IMR-90 (cell line): Measurements from ENCODE around the gene RANBP9. TPM values are rescaled to one million over a fixed set of nuclear protein-coding genes. Genes with fewer than 3 reads are reported as not detected.

ENCODE experiments used
- ATAC-seq: fragments of 200-7000 bp; cut with Tn5 transposase; 2 replicates; pipeline ENCODE4 v1.9.1; 2020; ENCODE audit warnings: low read depth, mild to moderate bottlenecking, moderate library complexity
- BruUV-seq: library from RNA; stranded (reverse); fragments of 400-500 nt; replicated peaks from 2 replicates; lab custom pipeline; 2021; lab: Mats Ljungman, UMichigan
- CTCF ChIA-PET: fragments of 300-600 bp; formaldehyde crosslinking; extraction: SDS; loops from one replicate; lab custom pipeline; 2021; ENCODE audit warnings: antibody characterized with exemption; lab: Yijun Ruan, JAX
- POLR2A ChIA-PET: fragments of 300-600 bp; sonication (Branson Sonifier 250); formaldehyde crosslinking; loops from one replicate; lab custom pipeline; 2022; ENCODE audit warnings: antibody characterized with exemption; ENCODE audit not compliant: unreplicated experiment; lab: Charles Lee
- DNase-seq: peaks from one replicate; pipeline ENCODE4 v3.0.0; 2013
- H2AFZ ChIP-seq: replicated peaks from 2 replicates; pipeline ENCODE3; 2013; ENCODE audit warnings: low read length, mild to moderate bottlenecking; ENCODE audit not compliant: poor library complexity
- H2AK5ac ChIP-seq: 2 replicates; pipeline ENCODE4 v1.6.1; 2013; ENCODE audit warnings: low read depth, low read length, inconsistent platforms
- H2AK9ac ChIP-seq: replicated peaks from 2 replicates; pipeline ENCODE3; 2013; ENCODE audit warnings: mild to moderate bottlenecking, low read depth, low read length, moderate library complexity; ENCODE audit not compliant: poor library complexity
- H2BK120ac ChIP-seq: 2 replicates; pipeline ENCODE4 v1.6.1; 2013; ENCODE audit warnings: low read depth, low read length, inconsistent platforms
- H2BK15ac ChIP-seq: 3 replicates; pipeline ENCODE4 v1.6.1; 2013; ENCODE audit warnings: low read depth, low read length, inconsistent platforms
- H2BK20ac ChIP-seq: 2 replicates; pipeline ENCODE4 v1.6.1; 2013; ENCODE audit warnings: low read depth, mild to moderate bottlenecking, inconsistent platforms, low read length, moderate library complexity
- H2BK5ac ChIP-seq: 2 replicates; pipeline ENCODE4 v1.6.1; 2013; ENCODE audit warnings: mild to moderate bottlenecking, low read depth, low read length, inconsistent platforms; ENCODE audit not compliant: poor library complexity, severe bottlenecking
- H3K14ac ChIP-seq: replicated peaks from 2 replicates; pipeline ENCODE4 v1.6.1; 2013; ENCODE audit warnings: low read depth, low read length, inconsistent platforms
- H3K18ac ChIP-seq: 2 replicates; pipeline ENCODE4 v1.6.1; 2013; ENCODE audit warnings: low read depth, low read length, control low read depth
- H3K23ac ChIP-seq: 2 replicates; pipeline ENCODE4 v1.6.1; 2013; ENCODE audit warnings: low read depth, low read length, inconsistent platforms
- H3K27ac ChIP-seq: 2 replicates; pipeline ENCODE4 v1.5.1; 2013; ENCODE audit warnings: mild to moderate bottlenecking, control low read depth, low read length; ENCODE audit not compliant: insufficient read depth
- H3K27me3 ChIP-seq: 2 replicates; pipeline ENCODE4 v1.6.1; 2013; ENCODE audit warnings: low read length; ENCODE audit not compliant: control insufficient read depth, insufficient read depth
- H3K36me3 ChIP-seq: 2 replicates; pipeline ENCODE4 v1.6.1; 2013; ENCODE audit warnings: low read length, mixed read lengths; ENCODE audit not compliant: control insufficient read depth, insufficient read depth
- H3K4ac ChIP-seq: 2 replicates; pipeline ENCODE4 v1.6.1; 2013; ENCODE audit warnings: low read depth, low read length, inconsistent platforms
- H3K4me1 ChIP-seq: 2 replicates; pipeline ENCODE4 v1.6.1; 2013; ENCODE audit warnings: low read length, mixed read lengths; ENCODE audit not compliant: control insufficient read depth, insufficient read depth
- H3K4me2 ChIP-seq: 2 replicates; pipeline ENCODE4 v1.6.1; 2013; ENCODE audit warnings: low read depth, mild to moderate bottlenecking, control low read depth, low read length, moderate library complexity
- H3K4me3 ChIP-seq: 2 replicates; pipeline ENCODE4 v1.5.1; 2013; ENCODE audit warnings: low read depth, mild to moderate bottlenecking, control low read depth, low read length, moderate library complexity; ENCODE audit not compliant: insufficient read depth
- H3K56ac ChIP-seq: 2 replicates; pipeline ENCODE4 v1.6.1; 2013; ENCODE audit warnings: low read length, inconsistent platforms; ENCODE audit not compliant: insufficient read depth; ENCODE audit errors: extremely low read depth
- H3K79me1 ChIP-seq, 2 experiments: 2 replicates each; pipeline ENCODE4 v1.6.1; 2013; ENCODE audit warnings: low read length in 2 of 2, inconsistent platforms in 1 of 2, low read depth in 1 of 2
- H3K9ac ChIP-seq: 2 replicates; pipeline ENCODE4 v1.6.1; 2013; ENCODE audit warnings: low read depth, low read length, control low read depth
- H3K9me1 ChIP-seq: 2 replicates; pipeline ENCODE4 v1.6.1; 2013; ENCODE audit warnings: low read length, inconsistent platforms; ENCODE audit not compliant: insufficient read depth
- H3K9me3 ChIP-seq: 2 replicates; pipeline ENCODE4 v1.6.1; 2013; ENCODE audit warnings: low read length; ENCODE audit not compliant: control insufficient read depth, insufficient read depth
- H4K20me1 ChIP-seq: 2 replicates; pipeline ENCODE4 v1.6.1; 2013; ENCODE audit warnings: low read length, inconsistent platforms; ENCODE audit not compliant: insufficient read depth
- H4K5ac ChIP-seq: 2 replicates; pipeline ENCODE4 v1.6.1; 2013; ENCODE audit warnings: mild to moderate bottlenecking, low read depth, low read length, control low read depth
- H4K8ac ChIP-seq, 2 experiments: 2 replicates each; pipeline ENCODE4 v1.6.1; 2013; ENCODE audit warnings: low read depth in 2 of 2, low read length in 2 of 2, control low read depth in 1 of 2, inconsistent platforms in 1 of 2
- H4K91ac ChIP-seq: 2 replicates; pipeline ENCODE4 v1.6.1; 2013; ENCODE audit warnings: low read depth, low read length, inconsistent platforms; ENCODE audit not compliant: insufficient read depth
- BHLHE40 ChIP-seq: fragments of 150-350 bp; IDR thresholded peaks from 2 replicates; pipeline ENCODE4 v1.6.1; 2016; ENCODE audit warnings: mild to moderate bottlenecking, low read depth, low read length
- CHD1 ChIP-seq: IDR thresholded peaks from 2 replicates; pipeline ENCODE4 v1.6.1; 2012; ENCODE audit warnings: low read depth, low read length, improper control_type of control experiment
- FOS ChIP-seq: fragments of 150-350 bp; IDR thresholded peaks from 2 replicates; pipeline ENCODE4 v1.6.1; 2016; ENCODE audit warnings: low read depth, low read length
- MAFK ChIP-seq: IDR thresholded peaks from 2 replicates; pipeline ENCODE4 v1.6.1; 2012; ENCODE audit warnings: low read depth, low read length, improper control_type of control experiment
- MAZ ChIP-seq: IDR thresholded peaks from 2 replicates; pipeline ENCODE4 v1.6.1; 2012; ENCODE audit warnings: low read depth, mild to moderate bottlenecking, low read length, improper control_type of control experiment, moderate library complexity, borderline replicate concordance
- MXI1 ChIP-seq: IDR thresholded peaks from 2 replicates; pipeline ENCODE4 v1.6.1; 2012; ENCODE audit warnings: low read depth, mild to moderate bottlenecking, low read length, moderate library complexity, borderline replicate concordance
- NFE2L2 ChIP-seq: fragments of 150-350 bp; IDR thresholded peaks from 2 replicates; pipeline ENCODE4 v1.6.1; 2016; ENCODE audit warnings: low read depth, mild to moderate bottlenecking, low read length
- POLR2A ChIP-seq: IDR thresholded peaks from 2 replicates; pipeline ENCODE4 v1.6.1; 2012; ENCODE audit warnings: mild to moderate bottlenecking, low read depth, low read length
- RAD21 ChIP-seq: IDR thresholded peaks from 2 replicates; pipeline ENCODE4 v1.6.1; 2012; ENCODE audit warnings: low read length, improper control_type of control experiment
- RFX5 ChIP-seq: IDR thresholded peaks from 2 replicates; pipeline ENCODE4 v1.8.0; 2012; ENCODE audit warnings: low read depth, mild to moderate bottlenecking, low read length, moderate library complexity
- SMC3 ChIP-seq: fragments of 150-350 bp; IDR thresholded peaks from 2 replicates; pipeline ENCODE4 v1.6.1; 2016; ENCODE audit warnings: low read depth, mild to moderate bottlenecking, antibody characterized with exemption, low read length, moderate library complexity
- WGBS, 2 experiments: methylation state at CpG; one replicate each; pipeline versions ENCODE4 v1.1.5 to v1.1.7; 2013; ENCODE audit warnings: missing lambda C conversion rate in 2 of 2; ENCODE audit not compliant: insufficient read length in 1 of 2; ENCODE audit errors: extremely low coverage in 2 of 2; 5-methylcytosine and 5-hydroxymethylcytosine counted together
- dilution Hi-C: fragments of 300-500 bp; cut with HindIII; formaldehyde crosslinking; loops from one replicate; pipeline ENCODE4 v1.14.3; 2018; ENCODE audit warnings: low sequenced_read_pairs; ENCODE audit not compliant: unreplicated experiment
- in situ Hi-C: fragments of 300-500 bp; cut with MboI; formaldehyde crosslinking; loops from 3 replicates; pipeline ENCODE4 v1.14.3; 2019; ENCODE audit warnings: low sequenced_read_pairs, inconsistent platforms, mixed read lengths
- intact Hi-C: fragments of 100-400 bp; cut with micrococcal nuclease; formaldehyde crosslinking; loops from 2 replicates; pipeline ENCODE4 v1.10.0; 2022
- polyA plus RNA-seq, 3 experiments: library from polyadenylated mRNA; depleted of rRNA; stranded (reverse); fragments of >200 nt; gene quantifications; 2 replicates each; pipeline ENCODE4 v1.2.3, GENCODE V29; 2012; ENCODE audit warnings: low replicate concordance in 1 of 3
- total RNA-seq: library from RNA; depleted of rRNA; stranded (reverse); fragments of >200 nt; gene quantifications from 2 replicates; pipeline ENCODE4 v1.2.3, GENCODE V29; 2012

RANBP9 gene
- total and polyA plus RNA-seq, 2 of the 4 experiments (the other 2 are of a cell fraction) = 17.7 to 27.8 TPM

GRCh38 chr6:13709689-13710551 lies 1.7 kb downstream of the RANBP9 start:
- H3K36me3 ChIP-seq = no peaks in the 10 kb centered on the region; the same call in 1 of the 2 replicates
- peak overlapping the region; percentile 71 for H3K23ac ChIP-seq
- in situ Hi-C loops (no loop called here), intact Hi-C loops (loop anchor here (2.0 to 5.0 kb wide), 3 partner anchors 15 to 87 kb away; no protein-coding TSS in a partner anchor), dilution Hi-C loops (no loop called here)
- peak overlapping the region; percentile 57 for H3K56ac ChIP-seq
- 0 out of 2 replicates have a peak overlapping the region, but pooled peaks have one; percentile 5 for H2AK5ac ChIP-seq
- H3K9me1 ChIP-seq = peaks cover 3% of the 10 kb centered on the region; the same call in 1 of the 2 replicates
- POLR2A ChIA-PET = no interaction called here
- H3K4me2 ChIP-seq = peak overlapping the region; percentile 93
- no peak overlapping the region for H4K8ac ChIP-seq
- no peak overlapping the region for H4K91ac ChIP-seq
- no peak overlapping the region for H2BK15ac ChIP-seq
- H3K14ac ChIP-seq = peak overlapping the region; percentile 34
- H2BK120ac ChIP-seq = no peak overlapping the region
- peak overlapping the region; percentile 94 for H2AK9ac ChIP-seq
- H2AFZ ChIP-seq = peak overlapping the region; percentile 86
- peak overlapping the region; percentile 34; the same call in 1 of the 2 replicates for H4K5ac ChIP-seq
- peaks cover 0 to 13% of the 10 kb centered on the region in 2 experiments; a peak in 2 of 4 replicates for H3K79me1 ChIP-seq
- H3K27ac ChIP-seq = peak overlapping the region; percentile 91
- ATAC-seq (no peak), DNase-seq (peak; percentile 79)
- H3K4me3 ChIP-seq = peak overlapping the region; percentile 94
- peak overlapping the region; percentile 52; the same call in 1 of the 2 replicates for H3K4ac ChIP-seq
- peaks cover 30% of the 10 kb centered on the region; the same call in 1 of the 2 replicates for H4K20me1 ChIP-seq
- no peaks in the 10 kb centered on the region for H3K9me3 ChIP-seq
- CTCF ChIA-PET = interaction anchor here (0.6 to 1.9 kb wide), 4 partner anchors 14 to 288 kb away, joined by 3 to 11 read pairs (median 7); partner anchors contain the start of gene NOL7
- BruUV-seq = no TSS peak
- H3K18ac ChIP-seq = 0 out of 2 replicates have a peak overlapping the region, but pooled peaks have one; percentile 12
- H2BK5ac ChIP-seq = peak overlapping the region; percentile 86
- H3K4me1 ChIP-seq = peaks cover 3% of the 10 kb centered on the region
- peak overlapping the region; percentile 93 for H3K9ac ChIP-seq
- TF ChIP-seq NFE2L2 (no peak), MAFK (no peak), MXI1 (no peak), RAD21 (no peak), SMC3 (no peak), RFX5 (no peak), FOS (no peak), POLR2A (no peak), BHLHE40 (no peak), MAZ (no peak), CHD1 (no peak)
- no peak overlapping the region for H2BK20ac ChIP-seq
- WGBS, 2 experiments = no CpG with 5 or more reads among the region's 10 CpGs
- H3K27me3 ChIP-seq = no peaks in the 10 kb centered on the region
